ENCODE data around the gene KDM1A.

DNA sequence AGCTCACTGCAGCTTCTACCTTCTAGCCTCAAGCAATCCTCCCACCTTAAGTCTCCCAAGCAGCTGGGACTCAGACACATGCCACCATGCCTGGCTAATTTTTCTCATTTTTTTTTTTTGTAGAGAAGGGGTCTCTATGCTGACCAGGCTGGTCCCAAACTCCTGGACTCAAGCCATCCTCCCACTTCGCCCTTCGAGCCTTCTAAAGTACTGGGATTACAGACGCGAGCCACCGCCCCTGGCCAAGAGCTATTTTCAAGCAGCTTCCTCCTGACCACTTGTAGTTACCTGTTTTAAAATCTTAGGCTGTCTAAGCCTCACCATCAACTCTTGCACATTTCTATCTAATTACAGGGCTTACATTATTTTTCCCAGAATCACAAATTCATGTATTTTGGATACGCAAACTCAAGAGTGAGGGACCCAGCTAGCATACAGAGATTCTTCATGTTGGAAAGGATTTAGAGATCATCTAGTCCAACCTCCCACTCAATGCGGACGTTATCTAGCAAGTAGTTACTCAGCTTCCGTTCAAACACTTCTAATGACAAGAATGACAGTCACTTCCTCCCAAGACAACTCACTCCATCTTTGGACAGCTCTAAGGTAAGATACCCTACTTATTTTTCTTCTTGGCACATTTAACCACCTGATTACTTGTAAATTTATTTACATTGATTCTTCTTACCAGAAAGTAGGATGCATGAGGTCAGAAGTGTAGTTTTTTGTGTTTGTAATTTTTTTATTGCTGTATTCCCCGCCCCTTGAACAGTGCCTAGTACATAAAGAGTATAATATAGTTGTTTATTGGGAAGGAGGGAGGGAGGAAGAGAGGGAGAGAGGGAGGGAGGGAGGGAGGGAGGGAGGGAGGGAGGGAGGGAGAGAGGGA lies 84.0 kb downstream of the KDM1A start:
- TF ChIP-seq POLR2AphosphoS5 (IDR thresholded peaks at IDR 0.05; ENCODE audit: insufficient read depth, low read depth, low read length) (peak; percentile 64), EZH2 (IDR thresholded peaks at IDR 0.05; ENCODE audit: borderline replicate concordance, low read depth, low read length, severe bottlenecking) (no peak), POLR2A (IDR thresholded peaks at IDR 0.05; ENCODE audit: low read depth, low read length) (no peak), MYC (IDR thresholded peaks at IDR 0.05; ENCODE audit: low read depth, low read length) (no peak), JUN (IDR thresholded peaks at IDR 0.05; ENCODE audit: borderline replicate concordance, insufficient read depth, insufficient read length, low read depth) (peak; percentile 68), GATA2 (IDR thresholded peaks at IDR 0.05; ENCODE audit: insufficient read depth, insufficient read length, low read depth, low read length) (peak; percentile 78), FOS (IDR thresholded peaks at IDR 0.05; ENCODE audit: borderline replicate concordance, insufficient read depth, low read length) (peak; percentile 92)
- TF ChIP-seq, protein P1, sequence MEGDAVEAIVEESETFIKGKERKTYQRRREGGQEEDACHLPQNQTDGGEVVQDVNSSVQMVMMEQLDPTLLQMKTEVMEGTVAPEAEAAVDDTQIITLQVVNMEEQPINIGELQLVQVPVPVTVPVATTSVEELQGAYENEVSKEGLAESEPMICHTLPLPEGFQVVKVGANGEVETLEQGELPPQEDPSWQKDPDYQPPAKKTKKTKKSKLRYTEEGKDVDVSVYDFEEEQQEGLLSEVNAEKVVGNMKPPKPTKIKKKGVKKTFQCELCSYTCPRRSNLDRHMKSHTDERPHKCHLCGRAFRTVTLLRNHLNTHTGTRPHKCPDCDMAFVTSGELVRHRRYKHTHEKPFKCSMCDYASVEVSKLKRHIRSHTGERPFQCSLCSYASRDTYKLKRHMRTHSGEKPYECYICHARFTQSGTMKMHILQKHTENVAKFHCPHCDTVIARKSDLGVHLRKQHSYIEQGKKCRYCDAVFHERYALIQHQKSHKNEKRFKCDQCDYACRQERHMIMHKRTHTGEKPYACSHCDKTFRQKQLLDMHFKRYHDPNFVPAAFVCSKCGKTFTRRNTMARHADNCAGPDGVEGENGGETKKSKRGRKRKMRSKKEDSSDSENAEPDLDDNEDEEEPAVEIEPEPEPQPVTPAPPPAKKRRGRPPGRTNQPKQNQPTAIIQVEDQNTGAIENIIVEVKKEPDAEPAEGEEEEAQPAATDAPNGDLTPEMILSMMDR (IDR thresholded peaks at IDR 0.05; ENCODE audit: extremely low read depth in 1 of 2, insufficient read depth in 1 of 2, low read depth in 1 of 2, low read length in 2 of 2) = no peak
- TF ChIP-seq, protein P2, sequence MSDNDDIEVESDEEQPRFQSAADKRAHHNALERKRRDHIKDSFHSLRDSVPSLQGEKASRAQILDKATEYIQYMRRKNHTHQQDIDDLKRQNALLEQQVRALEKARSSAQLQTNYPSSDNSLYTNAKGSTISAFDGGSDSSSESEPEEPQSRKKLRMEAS (IDR thresholded peaks at IDR 0.05; ENCODE audit: insufficient read depth, insufficient read length) = no peak
